Subcutaneous adipose tissue (tissue), 4 donors: Measurements from ENCODE around the gene NDUFA8. TPM values are rescaled to one million over a fixed set of nuclear protein-coding genes. Genes with fewer than 3 reads are reported as not detected.

Experiments used
- total RNA-seq, 4 donors: library from RNA; depleted of rRNA; stranded (reverse); fragments of >200 nt; gene quantifications; one replicate each; pipeline ENCODE4 v1.1.0, GENCODE V29; 2016
- TF ChIP-seq, protein P1 (sequence below): fragments of 450-650 bp; IDR thresholded peaks from one replicate; pipeline ENCODE4 v1.5.1; 2016; ENCODE audit warnings: low read depth, mild to moderate bottlenecking, control low read depth, antibody characterized with exemption, moderate library complexity

NDUFA8 gene
- total RNA-seq, 4 donors from 2014 or later = 24.5 to 53.0 (median 28.7) TPM

DNA sequence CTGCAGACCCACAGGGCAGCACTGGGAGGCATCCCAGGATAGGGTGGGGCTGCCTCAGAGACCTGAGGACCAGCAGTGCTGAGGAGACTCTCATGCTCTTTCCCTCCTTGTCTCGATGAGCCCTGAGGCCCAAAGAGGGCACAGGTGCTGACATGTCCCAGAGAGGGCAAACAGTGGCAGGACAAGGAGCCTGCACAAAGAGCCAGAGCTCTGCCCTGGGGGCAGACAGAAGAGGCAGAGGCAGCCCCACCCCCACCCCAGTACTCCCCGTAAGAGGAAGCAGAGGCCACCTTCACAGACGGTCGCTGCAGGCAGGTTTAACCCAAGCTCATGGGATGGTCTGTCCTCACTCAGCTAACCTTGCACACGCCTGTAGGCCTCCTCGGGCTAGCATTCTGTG lies 37.1 kb downstream of the NDUFA8 start:
- TF ChIP-seq, protein P1, sequence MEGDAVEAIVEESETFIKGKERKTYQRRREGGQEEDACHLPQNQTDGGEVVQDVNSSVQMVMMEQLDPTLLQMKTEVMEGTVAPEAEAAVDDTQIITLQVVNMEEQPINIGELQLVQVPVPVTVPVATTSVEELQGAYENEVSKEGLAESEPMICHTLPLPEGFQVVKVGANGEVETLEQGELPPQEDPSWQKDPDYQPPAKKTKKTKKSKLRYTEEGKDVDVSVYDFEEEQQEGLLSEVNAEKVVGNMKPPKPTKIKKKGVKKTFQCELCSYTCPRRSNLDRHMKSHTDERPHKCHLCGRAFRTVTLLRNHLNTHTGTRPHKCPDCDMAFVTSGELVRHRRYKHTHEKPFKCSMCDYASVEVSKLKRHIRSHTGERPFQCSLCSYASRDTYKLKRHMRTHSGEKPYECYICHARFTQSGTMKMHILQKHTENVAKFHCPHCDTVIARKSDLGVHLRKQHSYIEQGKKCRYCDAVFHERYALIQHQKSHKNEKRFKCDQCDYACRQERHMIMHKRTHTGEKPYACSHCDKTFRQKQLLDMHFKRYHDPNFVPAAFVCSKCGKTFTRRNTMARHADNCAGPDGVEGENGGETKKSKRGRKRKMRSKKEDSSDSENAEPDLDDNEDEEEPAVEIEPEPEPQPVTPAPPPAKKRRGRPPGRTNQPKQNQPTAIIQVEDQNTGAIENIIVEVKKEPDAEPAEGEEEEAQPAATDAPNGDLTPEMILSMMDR = no peak

DNA sequence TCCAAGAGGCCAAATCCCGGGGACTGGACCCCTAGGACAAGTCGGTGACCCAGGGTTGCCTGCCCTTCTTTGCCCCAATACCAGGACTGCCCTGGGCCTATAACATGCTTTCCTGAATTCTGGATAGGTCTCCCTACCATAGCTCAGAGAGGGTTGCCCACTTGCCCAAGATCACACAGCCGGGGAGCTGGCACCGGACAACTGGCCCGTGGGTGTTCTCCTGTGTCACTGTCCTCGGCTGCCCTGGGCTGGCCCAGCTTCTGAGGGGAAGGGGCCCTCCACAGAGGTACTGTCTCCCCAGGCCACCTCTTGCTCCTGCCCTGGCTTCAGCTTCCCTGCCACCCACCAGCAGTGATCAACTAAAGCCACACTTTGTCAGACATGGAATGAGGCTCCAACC lies 37.6 kb downstream of the NDUFA8 start:
- TF ChIP-seq, protein P1 = no peak

DNA sequence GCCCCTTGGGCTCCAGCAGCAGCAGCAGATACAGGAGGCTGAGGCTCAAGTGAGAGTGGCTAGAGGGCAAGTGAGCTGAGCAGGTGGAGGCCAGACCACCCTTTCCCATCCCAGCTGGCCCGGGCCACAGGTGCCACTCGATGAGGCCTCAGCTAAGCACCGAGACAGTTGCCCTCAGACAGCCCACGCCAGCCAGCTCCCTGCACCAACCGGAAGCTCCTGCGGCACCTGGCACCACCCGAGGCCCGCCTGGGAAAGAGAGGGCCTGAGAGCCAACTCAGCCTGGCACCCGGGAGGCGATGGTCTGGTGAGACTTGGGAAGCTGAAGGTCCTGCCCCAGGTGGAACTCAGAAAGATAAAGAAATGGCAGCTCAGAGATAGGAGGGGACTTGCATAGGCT lies 38.2 kb downstream of the NDUFA8 start:
- TF ChIP-seq, protein P1 = no peak

DNA sequence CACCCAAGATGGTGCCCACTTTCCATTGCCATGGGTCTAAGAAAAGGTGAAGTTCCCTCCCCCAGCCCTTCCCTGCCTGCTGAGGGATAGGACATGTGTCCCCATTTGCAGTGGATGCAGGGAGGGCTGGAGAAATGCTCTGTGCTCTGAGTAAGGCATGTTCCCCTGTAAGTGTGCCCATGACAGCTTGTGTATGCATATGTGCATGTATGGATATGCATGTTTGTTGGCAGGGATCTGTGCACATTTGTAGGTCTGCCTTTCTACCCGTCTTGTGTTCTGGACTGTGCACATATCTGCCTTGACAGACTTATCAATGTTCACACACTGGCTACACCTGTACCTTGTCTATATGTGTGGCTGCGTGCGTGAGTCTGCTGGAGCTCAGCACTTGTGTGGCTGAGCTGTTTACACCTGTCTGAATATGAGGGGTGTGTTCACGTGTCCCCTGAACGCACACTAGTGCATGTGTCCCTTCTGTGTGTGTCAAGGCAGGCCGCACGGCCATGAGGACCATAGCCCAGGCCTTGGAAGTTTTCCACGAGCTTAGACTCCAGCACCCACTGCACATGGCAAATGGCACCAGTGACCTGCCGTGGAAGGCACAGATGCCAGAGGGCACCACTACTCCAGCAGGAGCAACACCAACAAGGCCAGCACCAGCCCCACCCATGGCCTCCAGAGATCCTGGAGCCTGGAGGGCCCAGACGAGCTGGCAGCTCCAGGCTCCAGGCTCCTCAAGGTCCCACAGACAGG lies 39.1 kb downstream of the NDUFA8 start:
- TF ChIP-seq, protein P1 = no peak

DNA sequence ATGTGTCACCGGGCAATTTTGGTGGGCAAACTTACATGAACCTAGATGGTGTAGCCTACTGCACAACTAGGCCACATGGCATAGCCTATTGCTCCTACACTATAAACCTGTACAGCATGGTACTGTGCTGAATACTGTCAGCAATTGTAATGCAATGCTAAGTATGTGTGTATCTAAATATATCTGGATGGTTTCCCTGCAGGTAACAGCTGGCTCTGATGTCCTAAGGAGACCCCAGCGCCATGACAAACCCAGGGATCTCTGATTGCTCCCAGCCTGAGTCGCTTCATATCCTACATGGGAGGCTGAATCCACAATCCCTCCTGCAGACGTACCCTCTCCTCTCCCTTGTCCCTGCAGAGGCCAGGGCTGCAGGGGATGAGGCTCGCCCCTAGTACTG lies 39.9 kb downstream of the NDUFA8 start:
- TF ChIP-seq, protein P1 = no peak

DNA sequence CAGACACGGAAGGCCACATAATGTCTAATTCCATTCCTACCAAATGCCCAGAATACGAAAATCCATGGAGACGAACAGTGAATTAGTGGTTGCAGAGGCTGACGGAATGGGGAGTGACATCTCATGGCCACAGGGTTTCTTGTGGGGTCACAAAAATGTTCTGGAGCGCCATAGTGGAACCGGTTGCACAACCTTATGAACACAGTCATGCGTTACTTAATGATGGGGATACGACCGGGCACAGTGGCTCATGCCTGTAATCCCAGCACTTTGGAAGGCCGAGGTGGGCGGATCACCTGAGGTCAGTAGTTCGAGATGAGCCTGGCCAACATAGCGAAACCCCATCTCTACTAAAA lies 40.4 kb downstream of the NDUFA8 start:
- TF ChIP-seq, protein P1 = no peak

DNA sequence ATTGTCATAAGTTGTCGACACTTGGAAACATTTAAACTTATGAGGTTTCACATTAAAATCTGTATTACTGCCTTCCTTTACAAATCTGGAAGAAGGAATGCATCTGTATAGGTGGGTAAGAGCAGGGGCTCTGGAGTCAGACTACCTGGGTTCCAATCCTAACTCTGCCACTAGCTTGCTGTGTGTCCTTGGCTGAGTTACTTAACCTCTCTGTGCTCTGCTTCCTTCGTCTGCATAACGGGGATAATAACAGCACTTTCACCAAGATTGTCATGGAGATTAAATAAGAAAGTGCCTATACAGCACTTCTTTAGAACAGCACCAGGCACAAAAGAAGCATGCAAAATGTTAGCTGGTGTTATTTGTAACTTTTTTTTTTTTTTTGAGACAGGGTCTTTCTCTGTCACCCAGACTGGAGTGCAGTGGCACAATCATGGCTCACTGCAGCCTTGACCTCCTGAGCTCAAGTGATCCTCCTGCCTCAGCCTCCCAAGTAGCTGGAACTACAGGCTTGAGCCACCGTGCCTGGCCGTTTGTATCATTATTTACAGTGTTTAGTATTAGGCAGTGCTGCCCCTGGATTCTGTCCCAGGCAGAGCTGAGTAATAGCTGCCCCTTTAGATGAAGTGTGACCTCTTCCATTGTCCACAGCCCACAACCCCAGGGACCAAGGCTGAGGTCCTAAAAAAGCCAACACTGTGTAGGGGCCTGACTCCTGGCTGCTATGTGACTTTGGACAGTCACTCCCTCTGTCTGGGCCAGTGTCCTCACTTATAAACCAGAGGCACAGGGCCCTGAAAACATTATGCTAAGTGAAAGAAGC lies 41.0 kb downstream of the NDUFA8 start:
- TF ChIP-seq, protein P1 = no peak
